Activated B cell treated with CpG ODN at 0.5 μM for 24 hours (primary cell): ENCODE measurements around the gene RNF214. TPM values are rescaled to one million over a fixed set of nuclear protein-coding genes. Genes with fewer than 3 reads are reported as not detected.

Source experiments
- ATAC-seq: fragments of 200-7000 bp; cut with Tn5 transposase; one replicate; pipeline ENCODE4 v1.10.0; 2021; ENCODE audit warnings: low read depth, mild to moderate bottlenecking, moderate library complexity
- CTCF ChIA-PET: fragments of 350-600 bp; sonication (Branson Sonifier 250); formaldehyde crosslinking; loops from one replicate; lab custom pipeline; 2021; ENCODE audit warnings: antibody characterized with exemption; lab: Charles Lee
- POLR2A ChIA-PET: fragments of 350-600 bp; sonication (Branson Sonifier 250); formaldehyde crosslinking; loops from one replicate; lab custom pipeline; 2021; ENCODE audit warnings: antibody characterized with exemption; lab: Charles Lee
- DNase-seq: peaks from one replicate; pipeline ENCODE4 v3.0.0; 2022
- H3K27ac Mint-ChIP-seq: one replicate; pipeline ENCODE4 v1.8.0; 2020; ENCODE audit warnings: mixed read lengths
- H3K27me3 Mint-ChIP-seq: one replicate; pipeline ENCODE4 v1.8.0; 2021; ENCODE audit warnings: mixed read lengths
- H3K36me3 Mint-ChIP-seq: one replicate; pipeline ENCODE4 v1.8.0; 2021; ENCODE audit warnings: low read depth, mixed read lengths
- H3K4me1 Mint-ChIP-seq: one replicate; pipeline ENCODE4 v1.8.0; 2021; ENCODE audit warnings: mixed read lengths
- H3K4me3 Mint-ChIP-seq: one replicate; pipeline ENCODE4 v1.8.0; 2020; ENCODE audit warnings: mild to moderate bottlenecking, mixed read lengths
- H3K9me3 Mint-ChIP-seq: one replicate; pipeline ENCODE4 v1.8.0; 2020; ENCODE audit warnings: mixed read lengths
- CTCF ChIP-seq: fragments of 200-600 bp; IDR thresholded peaks from one replicate; pipeline ENCODE4 v1.8.0; 2022; ENCODE audit warnings: antibody characterized with exemption, mild to moderate bottlenecking
- intact Hi-C: fragments of 100-400 bp; cut with micrococcal nuclease; formaldehyde crosslinking; loops from one replicate; pipeline ENCODE4 v1.15.1; 2024
- total RNA-seq: library from RNA; stranded (reverse); gene quantifications from 2 replicates; pipeline ENCODE4 v1.2.3, GENCODE V29; 2022

Gene RNF214
- total RNA-seq, 1 donor from 2014 or later: 18.7 TPM

- Mint-ChIP-seq H3K9me3 (no peaks in the 10 kb centered on the region), H3K27ac (no peak overlapping the region), H3K36me3 (peaks cover 59% of the 10 kb centered on the region), H3K4me3 (no peak overlapping the region), H3K4me1 (peaks cover 33% of the 10 kb centered on the region), H3K27me3 (no peaks in the 10 kb centered on the region)
- no peak for ATAC-seq
- DNase-seq: no peak
- CTCF ChIA-PET: no interaction called here
- POLR2A ChIA-PET: interaction anchor here (0.7 to 2.0 kb wide), 2 partner anchors 11 to 851 kb away, joined by 3 to 11 read pairs; no protein-coding TSS in a partner anchor
- no peak for TF ChIP-seq CTCF
- intact Hi-C loops: no loop called here
Measured at GRCh38 chr11:117199916-117200812, 32.3 kb upstream of the RNF214 start.

- POLR2A ChIA-PET: interaction anchor here (0.8 to 2.0 kb wide), 3 partner anchors 12 to 25 kb away, joined by 3 to 11 read pairs (median 6); no protein-coding TSS in a partner anchor
- Mint-ChIP-seq H3K27ac (no peak overlapping the region), H3K4me1 (peaks cover 31% of the 10 kb centered on the region), H3K4me3 (no peak overlapping the region), H3K27me3 (no peaks in the 10 kb centered on the region), H3K36me3 (peaks cover 58% of the 10 kb centered on the region), H3K9me3 (no peaks in the 10 kb centered on the region)
- intact Hi-C loops: no loop called here
- no peak for TF ChIP-seq CTCF
- DNase-seq (no peak), ATAC-seq (no peak)
- CTCF ChIA-PET: no interaction called here
Measured at GRCh38 chr11:117200813-117201657, 31.4 kb upstream of the RNF214 start.

GRCh38 chr11:117201658-117202305 lies 30.7 kb upstream of the RNF214 start:
- POLR2A ChIA-PET: interaction anchor here (0.8 to 2.0 kb wide), 4 partner anchors 9 to 24 kb away, joined by 3 to 11 read pairs (median 4); no protein-coding TSS in a partner anchor
- CTCF ChIA-PET: no interaction called here
- peaks cover 53% of the 10 kb centered on the region for H3K36me3 Mint-ChIP-seq
- no peak for TF ChIP-seq CTCF
- DNase-seq (no peak), ATAC-seq (no peak)
- no peaks in the 10 kb centered on the region for H3K9me3 Mint-ChIP-seq
- intact Hi-C loops: loop anchor here (2.0 kb wide), 1 partner anchor 13 kb away; no protein-coding TSS in a partner anchor
- peaks cover 31% of the 10 kb centered on the region for H3K4me1 Mint-ChIP-seq
- no peak overlapping the region for H3K27ac Mint-ChIP-seq
- no peaks in the 10 kb centered on the region for H3K27me3 Mint-ChIP-seq
- no peak overlapping the region for H3K4me3 Mint-ChIP-seq

GRCh38 chr11:117202386-117203068 lies 29.9 kb upstream of the RNF214 start:
- H3K9me3 Mint-ChIP-seq: no peaks in the 10 kb centered on the region
- DNase-seq (no peak), ATAC-seq (no peak)
- H3K4me3 Mint-ChIP-seq: no peak overlapping the region
- peaks cover 48% of the 10 kb centered on the region for H3K36me3 Mint-ChIP-seq
- ChIA-PET CTCF (interaction anchor here (0.7 to 1.7 kb wide), 3 partner anchors 13 to 25 kb away, joined by 3 to 5 read pairs (median 4); no protein-coding TSS in a partner anchor), POLR2A (interaction anchor here (0.6 to 2.0 kb wide), 6 partner anchors 8 to 310 kb away, joined by 3 to 11 read pairs (median 4); no protein-coding TSS in a partner anchor)
- no peak for TF ChIP-seq CTCF
- no peak overlapping the region for H3K27ac Mint-ChIP-seq
- intact Hi-C loops: loop anchor here (2.0 kb wide), 1 partner anchor 14 kb away; no protein-coding TSS in a partner anchor
- peaks cover 27% of the 10 kb centered on the region for H3K4me1 Mint-ChIP-seq
- no peaks in the 10 kb centered on the region for H3K27me3 Mint-ChIP-seq
